Keratinocyte (primary cell): Measurements from ENCODE around the gene ZNF561.
"Not testable (repeated sequence)": the region's sequence is repeated elsewhere in the genome, so short reads cannot be mapped to it uniquely, and the experiment has no call there.

Experiments used
- CTCF ChIP-seq, 3 experiments: IDR thresholded peaks in 1 of 3; conservative IDR thresholded peaks in 1 of 3; optimal IDR thresholded peaks in 1 of 3; 2 replicates in 2 of 3; 3 replicates in 1 of 3; pipeline versions ENCODE3 to v1.5.1; 2011; ENCODE audit warnings: low read length in 3 of 3, mild to moderate bottlenecking in 3 of 3, moderate library complexity in 2 of 3, control low read depth in 1 of 3, inconsistent platforms in 1 of 3; ENCODE audit not compliant: insufficient read depth in 2 of 3; ENCODE audit errors: extremely low read depth in 1 of 3
- EZH2 ChIP-seq: IDR thresholded peaks from one replicate; pipeline ENCODE4 v1.6.1; 2012; ENCODE audit warnings: inconsistent platforms, mild to moderate bottlenecking, low read length, moderate library complexity

GRCh38 chr19:9651464-9651863 is 30.4 kb upstream of the ZNF561 start:
- not testable (repeated sequence) for TF ChIP-seq CTCF (optimal IDR thresholded peaks at IDR 0.05 in 1 of 3, IDR thresholded peaks at IDR 0.05 in 1 of 3, conservative IDR thresholded peaks at IDR 0.05 in 1 of 3; ENCODE audit: extremely low read depth in 1 of 3, insufficient read depth in 2 of 3, low read length in 3 of 3); EZH2
